ENCODE measurements around the gene GPR17. TPM values are rescaled to one million over a fixed set of nuclear protein-coding genes. Genes with fewer than 3 reads are reported as not detected.

The GPR17 gene
- total RNA-seq, 1 donor from 2014 or later = not detected

GRCh38 chr2:127619203-127619590, 26.8 kb upstream of the GPR17 start:
- Histone ChIP-seq H3K36me3 (ENCODE audit: control insufficient read depth, insufficient read depth, low read length) (no peaks in the 10 kb centered on the region), H3K4me3 (ENCODE audit: low read depth, low read length) (no peak overlapping the region), H3K27me3 (ENCODE audit: control insufficient read depth, insufficient read depth, low read length) (no peaks in the 10 kb centered on the region)
- FAIRE-seq = no peak
- no peak for TF ChIP-seq CTCF (IDR thresholded peaks at IDR 0.05; ENCODE audit: insufficient read depth, low read length, severe bottlenecking)
- no peak for DNase-seq (ENCODE audit: low read depth)

DNA sequence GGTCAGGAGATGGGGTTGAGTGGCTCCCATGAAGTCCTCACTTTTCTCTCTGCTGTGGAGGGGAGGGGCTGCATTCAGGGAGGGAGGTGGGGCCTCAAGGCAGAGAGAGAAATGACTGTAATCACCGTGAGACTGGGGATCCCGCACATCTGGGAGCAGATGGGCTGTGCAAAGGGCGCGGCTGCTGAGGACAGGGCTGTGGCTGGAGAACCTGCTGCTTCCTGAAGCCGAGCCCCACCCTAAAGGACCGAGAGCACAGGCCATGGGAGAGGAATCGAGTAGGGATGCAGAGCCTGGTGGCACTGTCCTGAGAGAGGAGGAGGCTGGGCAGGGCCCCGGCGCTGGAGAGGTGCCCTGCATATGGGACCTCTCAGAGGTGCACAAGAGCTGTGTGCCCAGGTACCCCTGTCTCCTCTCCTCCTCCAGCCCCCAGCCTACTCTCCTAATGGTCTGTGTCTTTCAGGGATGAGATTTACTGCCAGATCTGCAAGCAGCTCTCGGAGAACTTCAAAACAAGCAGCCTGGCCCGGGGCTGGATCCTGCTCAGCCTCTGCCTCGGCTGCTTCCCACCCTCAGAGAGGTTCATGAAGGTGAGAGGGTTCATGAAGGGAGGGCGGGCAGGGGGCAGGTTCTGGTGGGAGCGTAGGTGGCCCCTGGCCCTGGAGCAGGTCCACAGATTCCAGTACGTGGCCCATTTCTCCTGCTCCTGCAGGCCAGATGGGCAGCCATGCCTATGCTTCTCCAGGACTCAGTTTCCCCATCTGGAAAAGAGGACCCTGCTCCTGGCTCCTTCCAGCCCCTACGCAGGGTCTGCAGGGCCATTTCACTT, 25.9 kb upstream of the GPR17 start:
- Histone ChIP-seq H3K36me3 (ENCODE audit: control insufficient read depth, insufficient read depth, low read length) (no peaks in the 10 kb centered on the region), H3K27me3 (ENCODE audit: control insufficient read depth, insufficient read depth, low read length) (no peaks in the 10 kb centered on the region), H3K4me3 (ENCODE audit: low read depth, low read length) (no peak overlapping the region)
- peak; percentile 47 for FAIRE-seq
- no peak for DNase-seq (ENCODE audit: low read depth)
- TF ChIP-seq CTCF (IDR thresholded peaks at IDR 0.05; ENCODE audit: insufficient read depth, low read length, severe bottlenecking) = no peak

DNA sequence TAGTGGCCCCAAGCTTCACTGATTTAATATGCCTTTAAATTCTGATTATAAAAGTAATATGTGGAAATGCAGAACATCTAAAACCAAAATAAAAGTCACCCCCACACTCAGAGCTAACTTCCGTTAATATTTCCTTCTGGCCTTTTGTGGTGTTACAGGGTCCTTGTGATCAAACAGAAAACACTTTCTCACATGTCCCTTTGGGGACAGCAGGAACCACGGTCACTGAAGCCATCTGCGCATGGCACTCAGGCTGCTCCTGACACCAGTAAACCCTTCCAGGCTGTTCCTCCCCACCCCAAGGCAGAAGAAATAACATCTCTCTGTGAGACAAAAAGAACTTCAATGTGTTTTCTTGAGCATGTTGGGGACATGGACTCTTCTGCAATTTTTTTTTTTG, 25.1 kb upstream of the GPR17 start:
- no peak overlapping the region for H3K4me3 ChIP-seq (ENCODE audit: low read depth, low read length)
- TF ChIP-seq CTCF (IDR thresholded peaks at IDR 0.05; ENCODE audit: insufficient read depth, low read length, severe bottlenecking) = no peak
- FAIRE-seq (no peak), DNase-seq (ENCODE audit: low read depth) (no peak)
- H3K36me3 ChIP-seq (ENCODE audit: control insufficient read depth, insufficient read depth, low read length) = no peaks in the 10 kb centered on the region
- no peaks in the 10 kb centered on the region for H3K27me3 ChIP-seq (ENCODE audit: control insufficient read depth, insufficient read depth, low read length)

DNA sequence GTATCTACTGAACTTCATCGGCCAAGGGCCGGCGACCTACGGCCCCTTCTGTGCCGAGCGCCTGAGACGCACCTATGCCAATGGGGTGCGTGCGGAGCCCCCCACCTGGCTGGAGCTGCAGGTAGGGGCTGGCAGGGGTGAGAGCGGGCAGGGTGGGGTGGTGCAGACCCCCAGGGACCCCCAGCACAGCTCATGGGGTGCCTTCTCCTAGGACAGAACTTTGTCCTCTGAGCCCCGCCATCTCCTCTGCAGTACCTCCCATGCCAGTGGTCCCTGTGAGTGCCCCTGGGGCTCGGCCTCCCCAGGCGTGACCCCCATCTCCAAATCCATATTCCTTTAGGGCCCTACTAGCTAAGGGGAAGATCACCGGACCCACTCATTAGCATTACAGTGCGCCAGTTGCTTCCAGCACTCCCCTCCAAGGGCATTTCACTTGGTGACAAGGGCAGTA, 23.9 kb upstream of the GPR17 start:
- no peaks in the 10 kb centered on the region for H3K27me3 ChIP-seq (ENCODE audit: control insufficient read depth, insufficient read depth, low read length)

DNA sequence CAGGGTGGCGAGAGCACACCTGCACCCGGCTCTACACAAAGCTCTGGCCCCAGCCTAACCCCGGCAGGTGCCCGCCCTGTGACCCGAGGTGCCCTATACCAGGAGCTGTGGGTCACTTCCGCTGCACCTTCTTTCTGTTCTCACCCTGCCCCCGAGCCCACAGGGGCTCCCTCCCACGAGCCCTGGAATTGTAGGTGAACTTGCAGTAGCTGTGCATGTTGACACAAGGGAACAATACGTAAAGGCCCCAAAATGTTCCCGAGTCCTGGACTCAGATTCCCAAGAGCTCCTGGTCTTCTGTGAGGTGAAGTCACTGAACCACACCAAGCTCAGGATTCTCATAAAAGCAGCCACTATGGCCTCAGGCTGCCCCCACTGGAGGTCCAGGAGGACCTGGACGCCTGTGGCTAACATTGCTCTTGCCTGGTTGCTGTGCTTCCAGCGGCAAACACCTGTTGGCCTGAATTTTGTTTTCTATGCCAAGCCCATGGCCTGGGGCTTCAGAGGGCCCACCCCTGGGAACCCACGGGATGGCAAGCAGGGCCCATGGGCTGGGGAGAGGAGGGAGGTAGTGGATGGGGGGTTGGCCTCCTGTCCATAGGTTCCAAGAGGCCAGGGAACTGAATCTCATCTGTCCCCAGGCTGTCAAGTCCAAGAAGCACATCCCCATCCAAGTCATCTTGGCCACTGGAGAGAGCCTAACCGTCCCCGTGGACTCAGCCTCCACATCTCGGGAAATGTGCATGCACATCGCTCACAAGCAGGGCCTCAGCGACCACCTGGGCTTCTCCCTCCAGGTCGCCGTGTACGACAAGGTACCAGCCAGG, 23.2 kb upstream of the GPR17 start:
- no peaks in the 10 kb centered on the region for H3K27me3 ChIP-seq (ENCODE audit: control insufficient read depth, insufficient read depth, low read length)

More for the DNA sequence above, 23.9 kb upstream of the GPR17 start:
- no peak for FAIRE-seq
- no peaks in the 10 kb centered on the region for H3K36me3 ChIP-seq (ENCODE audit: control insufficient read depth, insufficient read depth, low read length)
- no peak for TF ChIP-seq CTCF (IDR thresholded peaks at IDR 0.05; ENCODE audit: insufficient read depth, low read length, severe bottlenecking)
- H3K4me3 ChIP-seq (ENCODE audit: low read depth, low read length) = no peak overlapping the region
- DNase-seq (ENCODE audit: low read depth) = no peak

More for the DNA sequence above, 23.2 kb upstream of the GPR17 start:
- FAIRE-seq = no peak
- no peak for DNase-seq (ENCODE audit: low read depth)
- no peak for TF ChIP-seq CTCF (IDR thresholded peaks at IDR 0.05; ENCODE audit: insufficient read depth, low read length, severe bottlenecking)
- Histone ChIP-seq H3K36me3 (ENCODE audit: control insufficient read depth, insufficient read depth, low read length) (no peaks in the 10 kb centered on the region), H3K4me3 (ENCODE audit: low read depth, low read length) (no peak overlapping the region)

Data from bronchial epithelial cell (primary cell).